SH-SY5Y (cell line): ENCODE data around the gene C19orf38.

Experiments
- GATA2 ChIP-seq: IDR thresholded peaks from 2 replicates; pipeline ENCODE4 v1.6.1; 2011; ENCODE audit warnings: mild to moderate bottlenecking, low read depth, low read length
- GATA3 ChIP-seq: IDR thresholded peaks from 2 replicates; pipeline ENCODE4 v1.6.1; 2011; ENCODE audit warnings: low read depth, mild to moderate bottlenecking, low read length, moderate library complexity

C19orf38 gene

DNA sequence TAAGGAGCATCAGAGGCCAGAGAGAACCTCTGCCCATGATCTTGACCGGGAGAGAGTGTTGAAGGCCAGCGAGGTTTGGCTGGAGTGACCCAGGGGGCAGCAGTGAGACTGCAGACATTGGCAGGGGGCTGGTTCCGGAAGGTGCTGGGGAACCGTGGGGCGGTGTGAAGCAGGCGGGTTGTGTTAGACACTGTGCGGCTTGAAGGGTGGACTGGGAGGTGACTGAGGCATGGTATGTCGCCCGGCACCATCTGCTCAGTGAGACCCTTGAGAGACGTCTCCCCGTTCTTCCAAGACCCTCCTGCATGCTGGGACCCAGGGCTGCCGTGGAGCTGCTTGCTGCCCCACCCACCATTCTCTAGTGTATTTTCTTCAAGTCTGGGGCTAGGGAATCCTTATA, 47.7 kb downstream of the C19orf38 start:
- TF ChIP-seq GATA2 (no peak), GATA3 (no peak)

DNA sequence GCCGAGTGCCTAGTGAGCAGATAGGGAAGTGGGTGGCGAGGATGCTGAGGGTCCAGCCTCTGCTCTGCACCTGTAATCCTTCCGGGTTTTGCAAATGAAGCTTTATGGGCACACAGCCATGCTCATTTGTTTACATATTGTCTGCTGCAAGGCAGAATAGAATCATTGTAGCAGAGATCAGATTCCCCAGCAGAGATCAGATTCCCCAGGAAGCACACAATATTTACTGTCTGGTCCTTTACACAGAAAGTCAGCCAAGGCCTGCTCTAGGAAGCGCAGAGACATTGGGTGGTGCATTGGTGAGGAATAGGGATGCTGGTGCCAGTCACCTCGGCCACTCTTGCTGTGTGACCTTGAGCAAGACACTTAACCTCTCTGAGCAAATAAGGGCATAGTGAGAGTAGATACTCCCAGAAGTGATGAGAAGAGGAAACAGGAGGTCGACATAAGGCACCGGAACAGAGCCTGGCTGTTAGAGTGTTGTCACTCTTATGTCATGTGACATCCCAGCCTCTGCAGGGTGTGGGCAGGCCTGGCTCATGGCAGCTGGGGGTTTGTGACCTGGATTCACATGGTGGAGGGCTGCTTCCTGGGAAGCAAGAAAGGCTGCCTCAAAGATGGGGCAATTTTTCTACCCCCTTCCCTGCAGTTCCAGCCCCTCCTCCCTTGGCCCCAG, 48.8 kb downstream of the C19orf38 start:
- no peak for TF ChIP-seq GATA3
- no peak for TF ChIP-seq GATA2

GRCh38 chr19:10898633-10899032, 50.4 kb downstream of the C19orf38 start:
- TF ChIP-seq GATA3 (no peak), GATA2 (no peak)

GRCh38 chr19:10899151-10899653, 51.0 kb downstream of the C19orf38 start:
- TF ChIP-seq GATA2 = no peak
- no peak for TF ChIP-seq GATA3

DNA sequence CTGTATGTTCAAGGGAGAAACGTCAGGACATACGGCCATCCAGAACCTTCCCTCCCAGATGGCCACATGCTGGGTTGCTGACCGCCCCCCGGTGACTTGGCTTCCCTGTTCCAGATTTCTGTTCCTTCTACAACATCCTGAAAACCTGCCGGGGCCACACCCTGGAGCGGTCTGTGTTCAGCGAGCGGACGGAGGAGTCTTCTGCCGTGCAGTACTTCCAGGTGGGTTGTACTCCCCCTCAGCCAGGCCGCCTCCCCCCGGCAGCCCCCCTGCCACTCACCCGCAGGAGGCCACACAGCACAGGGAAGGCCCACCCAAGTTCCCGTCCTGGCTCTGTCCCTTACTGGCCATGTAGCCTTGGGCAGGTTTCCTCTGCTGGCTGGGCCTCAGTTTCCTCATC, 59.7 kb downstream of the C19orf38 start:
- TF ChIP-seq GATA3 (no peak), GATA2 (no peak)

GRCh38 chr19:10908380-10908960, 60.3 kb downstream of the C19orf38 start:
- no peak for TF ChIP-seq GATA2
- TF ChIP-seq GATA3 = no peak

GRCh38 chr19:10911579-10912363, 63.6 kb downstream of the C19orf38 start:
- TF ChIP-seq GATA2 (no peak), GATA3 (no peak)

- TF ChIP-seq GATA3 = no peak
- no peak for TF ChIP-seq GATA2
Measured at GRCh38 chr19:10912619-10913018, 64.4 kb downstream of the C19orf38 start.

- TF ChIP-seq GATA2 (no peak), GATA3 (no peak)
Measured at GRCh38 chr19:10913716-10914340, 65.6 kb downstream of the C19orf38 start.

DNA sequence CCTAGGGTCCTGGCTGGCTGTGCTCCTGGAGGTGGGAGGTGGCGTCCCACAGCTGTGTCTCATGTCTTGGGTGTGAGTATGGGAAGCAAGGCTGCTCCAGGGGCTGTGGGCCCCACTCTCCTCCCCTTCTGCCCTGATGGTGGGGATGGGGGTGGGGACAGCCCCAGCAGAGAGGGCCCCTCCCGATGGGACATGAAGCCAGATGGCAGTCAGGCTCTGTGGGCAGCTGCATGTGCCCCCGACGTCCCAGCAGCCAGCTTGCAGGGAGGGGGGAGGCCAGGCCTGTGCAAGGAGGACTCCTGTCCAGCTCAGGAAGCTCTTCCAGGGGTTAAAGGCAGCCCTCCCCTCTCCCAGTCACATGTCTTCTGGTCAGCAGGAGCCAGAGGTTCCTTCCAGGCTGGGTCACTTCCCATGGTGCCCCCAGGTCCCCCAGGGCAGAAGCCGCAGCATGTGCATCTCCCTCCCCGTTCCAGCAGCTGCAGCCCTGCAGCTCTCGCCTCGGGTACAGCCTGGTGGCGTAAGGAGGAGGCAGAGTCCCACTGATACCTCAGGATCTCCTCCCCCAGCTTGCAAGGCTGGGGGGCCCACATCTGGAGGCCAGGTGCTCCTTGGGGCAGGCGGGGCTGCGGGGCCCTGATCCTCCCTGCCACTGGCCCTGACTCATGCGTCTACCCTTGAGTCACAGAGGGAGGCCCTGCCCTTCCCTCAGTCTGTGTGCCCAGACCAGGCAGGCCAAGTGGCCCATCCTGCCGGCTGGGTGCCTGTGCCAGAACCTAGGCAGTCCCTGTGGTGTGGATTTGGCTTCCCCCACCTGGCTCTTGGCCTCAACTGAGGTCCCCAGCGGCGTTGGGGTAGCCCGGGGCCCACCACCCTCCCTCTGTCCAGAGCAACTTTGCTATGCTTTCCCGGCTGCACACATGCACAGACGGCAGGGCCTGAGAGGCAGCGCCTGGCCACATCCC, 67.2 kb downstream of the C19orf38 start:
- TF ChIP-seq GATA2 = no peak
- TF ChIP-seq GATA3 = no peak

- TF ChIP-seq GATA3 (no peak), GATA2 (no peak)
Measured at GRCh38 chr19:10916602-10917001, 68.4 kb downstream of the C19orf38 start.

DNA sequence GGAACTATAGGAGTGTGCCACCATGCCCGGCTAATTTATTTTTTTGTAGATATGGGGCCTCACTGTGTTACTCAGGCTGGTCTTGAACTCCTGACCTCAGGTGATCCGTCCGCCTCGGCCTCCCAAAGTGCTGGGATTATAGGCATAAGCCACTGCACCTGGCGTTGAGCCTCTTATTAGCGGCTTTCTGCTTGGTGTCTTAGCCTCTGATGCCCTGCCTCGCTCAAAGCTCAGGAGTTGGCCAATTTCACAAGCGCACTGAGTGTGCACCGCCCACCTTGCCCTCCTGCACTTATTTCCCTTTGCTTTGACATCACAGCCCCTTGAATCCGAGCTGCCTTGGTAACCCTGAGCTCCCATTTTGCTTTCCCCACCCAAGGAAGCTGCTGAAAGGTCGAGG, 70.1 kb downstream of the C19orf38 start:
- no peak for TF ChIP-seq GATA3
- TF ChIP-seq GATA2 = no peak
